WTC11 (cell line): ENCODE results near the gene NTN1. TPM values are rescaled to one million over a fixed set of nuclear protein-coding genes. Genes with fewer than 3 reads are reported as not detected.

Experiments
- ATAC-seq: fragments of 200-7000 bp; cut with Tn5 transposase; 2 replicates; pipeline ENCODE4 v1.10.0; 2021; ENCODE audit warnings: mild to moderate bottlenecking, moderate library complexity
- CTCF ChIA-PET: fragments of 300-600 bp; sonication (Branson Sonifier 250); formaldehyde crosslinking; loops from one replicate; lab custom pipeline; 2021; ENCODE audit warnings: antibody characterized with exemption; lab: Charles Lee
- POLR2A ChIA-PET: fragments of 350-600 bp; sonication (Branson Sonifier 250); formaldehyde crosslinking; loops from one replicate; lab custom pipeline; 2021; ENCODE audit warnings: antibody characterized with exemption; lab: Charles Lee
- DNase-seq: peaks from one replicate; pipeline ENCODE4 v3.0.0; 2021; ENCODE audit warnings: low spot score
- H3K27ac Mint-ChIP-seq: 2 replicates; pipeline ENCODE4 v1.8.0; 2021; ENCODE audit warnings: mixed read lengths
- H3K27me3 Mint-ChIP-seq: 2 replicates; pipeline ENCODE4 v1.8.0; 2021; ENCODE audit warnings: low read depth, mild to moderate bottlenecking, moderate library complexity, mixed read lengths
- H3K36me3 Mint-ChIP-seq: 2 replicates; pipeline ENCODE4 v1.8.0; 2021; ENCODE audit warnings: mixed read lengths
- H3K4me1 Mint-ChIP-seq: 2 replicates; pipeline ENCODE4 v1.8.0; 2022; ENCODE audit warnings: mixed read lengths
- H3K4me3 Mint-ChIP-seq: 2 replicates; pipeline ENCODE4 v1.8.0; 2021; ENCODE audit warnings: mild to moderate bottlenecking, moderate library complexity, mixed read lengths
- H3K9me3 Mint-ChIP-seq: 2 replicates; pipeline ENCODE4 v1.8.0; 2021; ENCODE audit warnings: mixed read lengths
- CREB1 ChIP-seq: sonication (generic); formaldehyde crosslinking; IDR thresholded peaks from 2 replicates; pipeline ENCODE4 v1.8.0; 2023; ENCODE audit warnings: mild to moderate bottlenecking, missing genetic modification reagents
- CREM ChIP-seq: sonication (generic); formaldehyde crosslinking; IDR thresholded peaks from 2 replicates; pipeline ENCODE4 v1.8.1; 2022; ENCODE audit warnings: mild to moderate bottlenecking, missing genetic modification reagents, moderate library complexity
- FOXJ3 ChIP-seq: sonication (generic); formaldehyde crosslinking; IDR thresholded peaks from 2 replicates; pipeline ENCODE4 v1.9.0; 2021; ENCODE audit warnings: missing genetic modification reagents, mild to moderate bottlenecking, borderline replicate concordance
- HMGA2 ChIP-seq: fragments of 250-450 bp; sonication (Bioruptor Pico); IDR thresholded peaks from 2 replicates; pipeline ENCODE4 v1.4.0; 2021; ENCODE audit warnings: mild to moderate bottlenecking, moderate library complexity
- HMGXB4 ChIP-seq: sonication (generic); formaldehyde crosslinking; IDR thresholded peaks from 2 replicates; pipeline ENCODE4 v1.8.1; 2023; ENCODE audit warnings: mild to moderate bottlenecking, moderate library complexity, missing genetic modification reagents
- MAX ChIP-seq: sonication (generic); formaldehyde crosslinking; IDR thresholded peaks from 2 replicates; pipeline ENCODE4 v1.8.0; 2022; ENCODE audit warnings: mild to moderate bottlenecking, missing genetic modification reagents
- NFE2L1 ChIP-seq: sonication (generic); formaldehyde crosslinking; IDR thresholded peaks from 2 replicates; pipeline ENCODE4 v1.8.1; 2023; ENCODE audit warnings: missing genetic modification reagents
- NFYB ChIP-seq: sonication (generic); formaldehyde crosslinking; conservative IDR thresholded peaks from 2 replicates; pipeline ENCODE4 v1.8.0; 2022; ENCODE audit warnings: low read depth, missing genetic modification reagents
- OVOL2 ChIP-seq: fragments of 250-450 bp; sonication (Bioruptor Pico); IDR thresholded peaks from 2 replicates; pipeline ENCODE4 v1.9.0; 2021; ENCODE audit warnings: mild to moderate bottlenecking, borderline replicate concordance
- RELA ChIP-seq: sonication (generic); formaldehyde crosslinking; IDR thresholded peaks from 2 replicates; pipeline ENCODE4 v1.8.1; 2022; ENCODE audit warnings: missing genetic modification reagents, mild to moderate bottlenecking, borderline replicate concordance
- TEAD4 ChIP-seq: sonication (generic); formaldehyde crosslinking; IDR thresholded peaks from 2 replicates; pipeline ENCODE4 v1.8.0; 2022; ENCODE audit warnings: mild to moderate bottlenecking, missing genetic modification reagents
- ZNF396 ChIP-seq: fragments of 250-450 bp; sonication (Bioruptor Pico); IDR thresholded peaks from 2 replicates; pipeline ENCODE4 v1.8.0; 2021; ENCODE audit warnings: mild to moderate bottlenecking, moderate library complexity, borderline replicate concordance
- ZNF423 ChIP-seq: fragments of 250-450 bp; sonication (Bioruptor Pico); IDR thresholded peaks from 2 replicates; pipeline ENCODE4 v2.1.2; 2022; ENCODE audit warnings: mild to moderate bottlenecking, moderate library complexity
- ZNF512 ChIP-seq: sonication (generic); formaldehyde crosslinking; IDR thresholded peaks from 2 replicates; pipeline ENCODE4 v1.8.1; 2022; ENCODE audit warnings: missing genetic modification reagents, borderline replicate concordance
- ZNF671 ChIP-seq: fragments of 250-450 bp; sonication (Bioruptor Pico); IDR thresholded peaks from 2 replicates; pipeline ENCODE4 v1.8.0; 2021; ENCODE audit warnings: mild to moderate bottlenecking
- total RNA-seq: library from RNA; stranded (reverse); gene quantifications from 3 replicates; pipeline ENCODE4 v1.2.3, GENCODE V29; 2021
- TF ChIP-seq, protein P1 (sequence below): sonication (generic); formaldehyde crosslinking; IDR thresholded peaks from 2 replicates; pipeline ENCODE4 v1.8.1; 2023; ENCODE audit warnings: mild to moderate bottlenecking, missing genetic modification reagents
- TF ChIP-seq, protein P2 (sequence below): sonication (generic); formaldehyde crosslinking; IDR thresholded peaks from 2 replicates; pipeline ENCODE4 v1.8.1; 2023; ENCODE audit warnings: mild to moderate bottlenecking, missing genetic modification reagents, moderate library complexity

Gene NTN1
- total RNA-seq, 1 experiment from 2014 or later, result 5.5 TPM

DNA sequence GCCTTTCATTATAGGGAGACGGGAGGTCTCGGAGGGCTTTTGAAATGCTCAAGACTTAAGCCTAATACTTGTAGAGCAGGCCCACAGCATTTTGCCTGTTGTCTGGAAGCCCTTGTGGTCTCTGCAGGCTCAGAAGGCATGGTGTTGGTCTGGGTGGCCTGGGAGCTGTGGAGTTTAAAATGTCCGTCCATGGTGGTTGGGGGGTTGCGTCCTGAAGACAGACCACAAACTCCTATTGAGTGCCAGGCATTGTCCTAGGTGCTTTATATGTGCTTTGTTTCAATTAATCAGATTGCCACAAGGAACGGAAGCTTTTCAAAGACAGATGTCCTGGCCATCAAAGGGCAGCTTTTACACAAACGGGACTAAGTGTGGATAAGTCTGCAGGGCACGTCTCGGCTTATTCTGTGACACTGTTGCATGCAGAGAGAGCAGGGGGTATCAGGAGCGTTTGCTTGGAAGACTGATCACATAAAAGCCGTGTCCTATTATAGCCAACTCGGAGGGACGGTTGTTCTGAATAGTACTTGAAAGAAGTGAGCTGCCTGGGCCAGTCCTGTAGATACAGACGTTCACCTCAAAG is 7.8 kb downstream of the NTN1 start (continued):
- TF ChIP-seq HMGXB4 (no peak), FOXJ3 (CRISPR knock-in tag) (no peak)
- TF ChIP-seq, protein P1, sequence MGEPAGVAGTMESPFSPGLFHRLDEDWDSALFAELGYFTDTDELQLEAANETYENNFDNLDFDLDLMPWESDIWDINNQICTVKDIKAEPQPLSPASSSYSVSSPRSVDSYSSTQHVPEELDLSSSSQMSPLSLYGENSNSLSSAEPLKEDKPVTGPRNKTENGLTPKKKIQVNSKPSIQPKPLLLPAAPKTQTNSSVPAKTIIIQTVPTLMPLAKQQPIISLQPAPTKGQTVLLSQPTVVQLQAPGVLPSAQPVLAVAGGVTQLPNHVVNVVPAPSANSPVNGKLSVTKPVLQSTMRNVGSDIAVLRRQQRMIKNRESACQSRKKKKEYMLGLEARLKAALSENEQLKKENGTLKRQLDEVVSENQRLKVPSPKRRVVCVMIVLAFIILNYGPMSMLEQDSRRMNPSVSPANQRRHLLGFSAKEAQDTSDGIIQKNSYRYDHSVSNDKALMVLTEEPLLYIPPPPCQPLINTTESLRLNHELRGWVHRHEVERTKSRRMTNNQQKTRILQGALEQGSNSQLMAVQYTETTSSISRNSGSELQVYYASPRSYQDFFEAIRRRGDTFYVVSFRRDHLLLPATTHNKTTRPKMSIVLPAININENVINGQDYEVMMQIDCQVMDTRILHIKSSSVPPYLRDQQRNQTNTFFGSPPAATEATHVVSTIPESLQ (CRISPR knock-in tag), result no peak

DNA sequence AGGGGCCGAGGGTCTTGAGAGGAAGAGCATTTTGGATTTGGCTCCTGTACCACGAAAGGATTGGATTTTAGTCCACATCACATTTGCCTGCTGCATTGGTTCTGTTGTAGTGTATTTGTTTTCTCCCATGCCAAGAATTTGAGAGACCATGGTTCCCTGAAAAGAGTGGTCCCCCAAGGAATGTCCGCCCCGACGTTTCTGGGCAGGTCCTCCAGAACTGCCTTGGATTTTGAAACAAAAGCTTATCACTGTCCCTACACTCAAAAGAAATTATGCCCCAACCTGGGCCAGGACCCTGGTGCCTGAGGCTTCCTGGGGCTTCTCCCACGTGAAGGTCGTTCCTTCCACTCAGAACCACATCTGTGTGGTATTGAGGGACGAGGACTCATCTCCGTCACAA is 10.8 kb downstream of the NTN1 start:
- ATAC-seq (no peak), DNase-seq (no peak)
- H3K4me3 Mint-ChIP-seq, result no peak overlapping the region
- H3K9me3 Mint-ChIP-seq, result peaks cover 3% of the 10 kb centered on the region; the same call in 1 of the 2 replicates
- POLR2A ChIA-PET, result no interaction called here
- H3K27me3 Mint-ChIP-seq, result peaks cover 27% of the 10 kb centered on the region
- TF ChIP-seq TEAD4 (CRISPR knock-in tag) (no peak), MAX (CRISPR knock-in tag) (no peak)
- TF ChIP-seq, protein P2, sequence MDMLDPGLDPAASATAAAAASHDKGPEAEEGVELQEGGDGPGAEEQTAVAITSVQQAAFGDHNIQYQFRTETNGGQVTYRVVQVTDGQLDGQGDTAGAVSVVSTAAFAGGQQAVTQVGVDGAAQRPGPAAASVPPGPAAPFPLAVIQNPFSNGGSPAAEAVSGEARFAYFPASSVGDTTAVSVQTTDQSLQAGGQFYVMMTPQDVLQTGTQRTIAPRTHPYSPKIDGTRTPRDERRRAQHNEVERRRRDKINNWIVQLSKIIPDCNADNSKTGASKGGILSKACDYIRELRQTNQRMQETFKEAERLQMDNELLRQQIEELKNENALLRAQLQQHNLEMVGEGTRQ (CRISPR knock-in tag), result no peak
- TF ChIP-seq, protein P1 (CRISPR knock-in tag), result no peak
- H3K36me3 Mint-ChIP-seq, result no peaks in the 10 kb centered on the region
- no peak overlapping the region for H3K27ac Mint-ChIP-seq
- peaks cover 18% of the 10 kb centered on the region for H3K4me1 Mint-ChIP-seq
- CTCF ChIA-PET, result interaction anchor here (1.6 kb wide), 1 partner anchor 19 kb away, joined by 5 read pairs; no protein-coding TSS in a partner anchor

DNA sequence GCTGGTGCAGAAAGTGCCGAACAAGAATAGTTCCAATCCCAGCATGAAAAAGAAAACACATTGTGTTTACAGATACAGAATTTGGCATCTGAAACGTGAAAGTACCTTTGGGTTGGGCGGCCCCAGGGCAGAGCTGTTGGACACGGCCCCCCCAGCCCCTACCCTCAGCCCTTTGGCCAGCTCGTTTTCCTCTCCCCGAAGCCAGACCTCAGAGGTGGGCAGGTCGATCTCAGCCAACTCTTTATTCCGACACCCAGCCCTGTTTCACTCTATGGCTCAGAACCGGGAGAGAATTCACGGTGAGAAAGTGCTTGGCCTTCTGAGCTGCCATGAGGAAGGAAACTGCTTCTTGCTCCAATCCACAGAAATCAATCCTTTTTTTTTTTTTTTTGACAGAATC is 11.3 kb downstream of the NTN1 start:
- Mint-ChIP-seq H3K27ac (no peak overlapping the region), H3K4me1 (peaks cover 15% of the 10 kb centered on the region)
- TF ChIP-seq HMGA2 (CRISPR knock-in tag), result no peak
- no peak for TF ChIP-seq TEAD4 (CRISPR knock-in tag)
- TF ChIP-seq ZNF396 (CRISPR knock-in tag), result no peak
- TF ChIP-seq ZNF671 (CRISPR knock-in tag), result no peak
- no peak for TF ChIP-seq HMGXB4
- no peak for TF ChIP-seq OVOL2 (CRISPR knock-in tag)
- no peak for TF ChIP-seq CREM (CRISPR knock-in tag)
- TF ChIP-seq MAX (CRISPR knock-in tag), result no peak
- no peak for TF ChIP-seq ZNF423 (CRISPR knock-in tag)
- no peak for TF ChIP-seq ZNF512
- TF ChIP-seq, protein P1 (CRISPR knock-in tag), result no peak
- no peak for TF ChIP-seq NFE2L1 (CRISPR knock-in tag)
- TF ChIP-seq CREB1 (CRISPR knock-in tag), result no peak
- no peak for TF ChIP-seq NFYB (CRISPR knock-in tag)
- no peak for TF ChIP-seq RELA (CRISPR knock-in tag)

More for the DNA sequence above, 11.3 kb downstream of the NTN1 start:
- ATAC-seq (no peak), DNase-seq (no peak)
- Mint-ChIP-seq H3K9me3 (peaks cover 4% of the 10 kb centered on the region; the same call in 1 of the 2 replicates), H3K4me3 (no peak overlapping the region), H3K36me3 (no peaks in the 10 kb centered on the region), H3K27me3 (peaks cover 25% of the 10 kb centered on the region)
- POLR2A ChIA-PET, result interaction anchor here (0.7 kb wide), 1 partner anchor 73 kb away, joined by 3 read pairs; no protein-coding TSS in a partner anchor
- CTCF ChIA-PET, result interaction anchor here (1.6 kb wide), 1 partner anchor 18 kb away, joined by 5 read pairs; no protein-coding TSS in a partner anchor
